ENCODE measurements around the gene GDA. TPM values are rescaled to one million over a fixed set of nuclear protein-coding genes. Genes with fewer than 3 reads are reported as not detected.
"Not testable (repeated sequence)": the region's sequence is repeated elsewhere in the genome, so short reads cannot be mapped to it uniquely, and the experiment has no call there.

The GDA gene
- total and polyA plus RNA-seq, 2 experiments from 2014 or later = not detected

GRCh38 chr9:72278959-72279358 lies 129.7 kb downstream of the GDA start:
- Histone ChIP-seq H3K27me3 (replicated peaks; ENCODE audit: insufficient read depth) (no peaks in the 10 kb centered on the region; the same call in 1 of the 2 replicates), H3K9ac (no peak overlapping the region), H2AFZ (no peak overlapping the region), H3K4me2 (ENCODE audit: unreplicated experiment) (no peak overlapping the region), H3K4me1 (ENCODE audit: insufficient read depth) (no peaks in the 10 kb centered on the region), H3F3A (ENCODE audit: insufficient read depth) (no peaks in the 10 kb centered on the region), H3K4me3 (no peak overlapping the region), H3K36me3 (ENCODE audit: low read depth) (no peaks in the 10 kb centered on the region), H3K9me3 (ENCODE audit: low read depth) (no peaks in the 10 kb centered on the region), H3K27ac (no peak overlapping the region), H4K20me1 (ENCODE audit: insufficient read depth) (no peaks in the 10 kb centered on the region), H3K79me2 (ENCODE audit: insufficient read depth) (no peaks in the 10 kb centered on the region), H3K9me2 (ENCODE audit: insufficient read depth) (no peaks in the 10 kb centered on the region)
- in situ Hi-C loops (cut with MboI) = loop anchor here (25.0 kb wide), 1 partner anchor 758 kb away; no protein-coding TSS in a partner anchor
- 56 to 62% methylated on average over 2 of the region's 2 CpGs for WGBS, 2 experiments (ENCODE audit: low coverage in 1 of 2, low lambda C conversion rate in 2 of 2, missing lambda C conversion rate in 2 of 2)
- no peak for TF ChIP-seq EZH2phosphoT487 (IDR thresholded peaks at IDR 0.05; ENCODE audit: insufficient read depth, low read depth)
- TF ChIP-seq EZH2 (IDR thresholded peaks at IDR 0.05; ENCODE audit: insufficient read depth, poor library complexity, severe bottlenecking) = no peak
- DNase-seq = no peak

- Histone ChIP-seq H2AFZ (no peak overlapping the region), H3K9me2 (ENCODE audit: insufficient read depth) (no peaks in the 10 kb centered on the region), H3K9me3 (ENCODE audit: low read depth) (no peaks in the 10 kb centered on the region), H3K36me3 (ENCODE audit: low read depth) (no peaks in the 10 kb centered on the region), H3K4me1 (ENCODE audit: insufficient read depth) (no peaks in the 10 kb centered on the region), H3K79me2 (ENCODE audit: insufficient read depth) (no peaks in the 10 kb centered on the region), H3K9ac (no peak overlapping the region), H3F3A (ENCODE audit: insufficient read depth) (no peaks in the 10 kb centered on the region), H3K4me3 (no peak overlapping the region), H3K27ac (no peak overlapping the region), H3K4me2 (ENCODE audit: unreplicated experiment) (no peak overlapping the region), H3K27me3 (replicated peaks; ENCODE audit: insufficient read depth) (no peaks in the 10 kb centered on the region; the same call in 1 of the 2 replicates), H4K20me1 (ENCODE audit: insufficient read depth) (no peaks in the 10 kb centered on the region)
- in situ Hi-C loops (cut with MboI) = loop anchor here (5.0 to 25.0 kb wide), 3 partner anchors 311 to 756 kb away; no protein-coding TSS in a partner anchor
- peak; percentile 78 for DNase-seq
- 29 to 36% methylated on average over 11 of the region's 11 CpGs for WGBS, 2 experiments (ENCODE audit: low coverage in 1 of 2, low lambda C conversion rate in 2 of 2, missing lambda C conversion rate in 2 of 2)
- TF ChIP-seq EZH2 (IDR thresholded peaks at IDR 0.05; ENCODE audit: insufficient read depth, poor library complexity, severe bottlenecking) = no peak
- TF ChIP-seq EZH2phosphoT487 (IDR thresholded peaks at IDR 0.05; ENCODE audit: insufficient read depth, low read depth) = no peak
Measured at GRCh38 chr9:72280913-72281500, 131.8 kb downstream of the GDA start.

GRCh38 chr9:72289401-72289800 lies 140.2 kb downstream of the GDA start:
- no peak overlapping the region for H3K27ac ChIP-seq
- in situ Hi-C loops (cut with MboI) = loop anchor here (10.0 to 25.0 kb wide), 2 partner anchors 535 to 748 kb away; no protein-coding TSS in a partner anchor
- H2AFZ ChIP-seq = no peak overlapping the region
- no peak for TF ChIP-seq EZH2phosphoT487 (IDR thresholded peaks at IDR 0.05; ENCODE audit: insufficient read depth, low read depth)
- H3K4me1 ChIP-seq (ENCODE audit: insufficient read depth) = peaks cover 11% of the 10 kb centered on the region; the same call in 1 of the 2 replicates
- 66 to 82% methylated on average over 2 of the region's 2 CpGs for WGBS, 2 experiments (ENCODE audit: low coverage in 1 of 2, low lambda C conversion rate in 2 of 2, missing lambda C conversion rate in 2 of 2)
- no peaks in the 10 kb centered on the region for H3K79me2 ChIP-seq (ENCODE audit: insufficient read depth)
- H3K36me3 ChIP-seq (ENCODE audit: low read depth) = no peaks in the 10 kb centered on the region
- no peak for DNase-seq
- no peak overlapping the region for H3K4me3 ChIP-seq
- H3K27me3 ChIP-seq (replicated peaks; ENCODE audit: insufficient read depth) = no peaks in the 10 kb centered on the region
- H4K20me1 ChIP-seq (ENCODE audit: insufficient read depth) = no peaks in the 10 kb centered on the region
- H3F3A ChIP-seq (ENCODE audit: insufficient read depth) = peaks cover 10% of the 10 kb centered on the region; the same call in 1 of the 2 replicates
- H3K9me3 ChIP-seq (ENCODE audit: low read depth) = no peaks in the 10 kb centered on the region
- H3K9me2 ChIP-seq (ENCODE audit: insufficient read depth) = no peaks in the 10 kb centered on the region
- H3K4me2 ChIP-seq (ENCODE audit: unreplicated experiment) = no peak overlapping the region
- H3K9ac ChIP-seq = no peak overlapping the region

- Histone ChIP-seq H2AFZ (no peak overlapping the region), H3F3A (ENCODE audit: insufficient read depth) (peaks cover 10% of the 10 kb centered on the region; the same call in 1 of the 2 replicates), H3K79me2 (ENCODE audit: insufficient read depth) (no peaks in the 10 kb centered on the region), H3K27me3 (replicated peaks; ENCODE audit: insufficient read depth) (no peaks in the 10 kb centered on the region), H3K4me2 (ENCODE audit: unreplicated experiment) (no peak overlapping the region), H3K9ac (no peak overlapping the region), H4K20me1 (ENCODE audit: insufficient read depth) (no peaks in the 10 kb centered on the region), H3K9me3 (ENCODE audit: low read depth) (no peaks in the 10 kb centered on the region), H3K9me2 (ENCODE audit: insufficient read depth) (no peaks in the 10 kb centered on the region), H3K27ac (no peak overlapping the region), H3K36me3 (ENCODE audit: low read depth) (no peaks in the 10 kb centered on the region), H3K4me1 (ENCODE audit: insufficient read depth) (peaks cover 11% of the 10 kb centered on the region; the same call in 1 of the 2 replicates), H3K4me3 (no peak overlapping the region)
- 73 to 85% methylated on average over 2 of the region's 2 CpGs for WGBS, 2 experiments (ENCODE audit: low coverage in 1 of 2, low lambda C conversion rate in 2 of 2, missing lambda C conversion rate in 2 of 2)
- TF ChIP-seq EZH2 (IDR thresholded peaks at IDR 0.05; ENCODE audit: insufficient read depth, poor library complexity, severe bottlenecking) (no peak), EZH2phosphoT487 (IDR thresholded peaks at IDR 0.05; ENCODE audit: insufficient read depth, low read depth) (no peak)
- in situ Hi-C loops (cut with MboI) = loop anchor here (25.0 kb wide), 1 partner anchor 747 kb away; no protein-coding TSS in a partner anchor
- DNase-seq = no peak
Measured at GRCh38 chr9:72290311-72290710, 141.1 kb downstream of the GDA start.

- H3K9me3 ChIP-seq (ENCODE audit: low read depth); H3K4me2 ChIP-seq (ENCODE audit: unreplicated experiment); H3K9ac ChIP-seq; H3K36me3 ChIP-seq (ENCODE audit: low read depth); H3K4me3 ChIP-seq; H3K27me3 ChIP-seq (replicated peaks; ENCODE audit: insufficient read depth); H2AFZ ChIP-seq; H3K27ac ChIP-seq; H4K20me1 ChIP-seq (ENCODE audit: insufficient read depth); H3K79me2 ChIP-seq (ENCODE audit: insufficient read depth); H3K9me2 ChIP-seq (ENCODE audit: insufficient read depth); DNase-seq: not testable (repeated sequence)
- 58 to 63% methylated on average over 5 of the region's 5 CpGs for WGBS, 2 experiments (ENCODE audit: low coverage in 1 of 2, low lambda C conversion rate in 2 of 2, missing lambda C conversion rate in 2 of 2)
- Histone ChIP-seq H3F3A (ENCODE audit: insufficient read depth) (peaks cover 10% of the 10 kb centered on the region; the same call in 1 of the 2 replicates), H3K4me1 (ENCODE audit: insufficient read depth) (peaks cover 11% of the 10 kb centered on the region; the same call in 1 of the 2 replicates)
- in situ Hi-C loops (cut with MboI) = loop anchor here (25.0 kb wide), 1 partner anchor 746 kb away; no protein-coding TSS in a partner anchor
Measured at GRCh38 chr9:72291576-72291975, 142.3 kb downstream of the GDA start.

Measured in GM23248 (cell line).